Dedifferentiated amniotic fluid mesenchymal stem cell (primary cell): ENCODE data around the gene ACER2.
"Not testable (repeated sequence)": the region's sequence is repeated elsewhere in the genome, so short reads cannot be mapped to it uniquely, and the experiment has no call there.

Experiments used
- DNase-seq: peaks from one replicate; pipeline ENCODE4 v3.0.0-alpha.2; 2016; ENCODE audit errors: extremely low spot score

ACER2 gene

DNA sequence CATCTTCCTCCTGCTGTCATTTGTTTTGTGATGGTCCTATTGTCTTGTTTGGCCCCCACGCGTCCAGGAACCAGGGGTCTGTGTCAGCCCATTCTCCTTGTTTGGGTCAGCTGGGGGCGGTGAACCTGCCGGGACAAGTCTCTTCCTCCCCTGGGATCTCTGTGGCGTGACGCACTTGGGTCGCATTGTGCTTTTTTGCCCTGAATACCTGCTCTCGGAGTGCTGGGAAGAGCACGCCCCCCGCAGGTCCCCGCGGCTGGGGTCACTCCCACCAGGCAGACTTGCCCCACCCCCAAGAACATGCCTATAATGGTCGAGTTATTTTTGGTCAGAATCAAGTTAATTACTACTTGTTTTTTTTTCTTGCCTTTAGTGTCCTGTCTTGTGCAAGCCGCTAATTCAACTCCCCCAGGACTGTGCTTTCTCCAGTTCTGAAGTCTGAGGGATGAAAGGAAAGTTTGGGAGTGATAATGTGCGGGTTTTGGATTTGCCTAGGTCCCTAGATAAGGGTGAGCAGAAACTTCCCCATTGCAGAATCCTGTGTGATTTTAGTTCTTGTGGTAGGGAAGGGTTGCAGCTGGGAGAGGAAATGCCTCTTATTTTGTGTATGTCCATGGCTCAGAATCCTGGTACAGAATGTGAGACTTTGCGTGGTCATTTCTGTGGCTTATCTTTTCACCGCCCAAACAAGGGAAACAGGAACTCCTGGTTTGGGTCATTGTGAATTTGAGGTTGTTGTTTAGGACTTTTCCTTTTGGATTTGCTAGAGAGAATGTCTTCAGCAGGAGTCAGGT, 789 bp downstream of the ACER2 start:
- DNase-seq, result no peak

DNA sequence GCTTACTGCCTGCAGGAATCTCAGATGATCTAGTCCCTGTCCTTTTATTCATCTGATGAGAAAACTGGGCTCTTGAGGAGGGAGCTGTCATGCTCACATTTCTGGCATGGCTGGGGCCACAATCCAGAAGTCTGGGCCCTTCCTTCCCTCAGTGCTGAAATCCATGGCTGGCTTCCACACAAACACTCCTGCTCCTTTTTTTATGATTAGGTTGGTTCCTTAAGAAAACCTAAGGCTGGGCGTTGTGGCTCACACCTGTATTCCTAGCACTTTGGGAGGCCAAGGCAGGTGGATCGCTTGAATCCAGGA, 1.3 kb downstream of the ACER2 start:
- DNase-seq, result no peak

DNA sequence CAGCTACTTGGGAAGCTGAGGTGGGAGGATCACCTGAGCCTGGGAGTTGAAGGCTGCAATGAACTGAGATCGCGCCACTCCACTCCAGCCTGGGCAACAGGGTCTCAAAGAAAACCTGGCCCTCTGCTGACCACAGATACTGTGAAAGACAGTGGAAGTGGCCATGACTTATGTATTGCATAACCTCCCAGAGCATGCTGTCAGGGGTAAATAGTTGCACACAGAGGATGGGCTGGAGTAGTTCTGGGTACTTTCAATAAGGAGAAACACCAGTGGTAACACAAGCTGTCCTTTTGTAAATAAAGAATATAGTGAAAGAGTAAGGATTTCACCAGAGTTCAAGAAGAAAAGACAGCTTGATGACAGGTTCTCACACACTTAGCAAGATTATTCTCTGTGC, 1.8 kb downstream of the ACER2 start:
- DNase-seq, result no peak

DNA sequence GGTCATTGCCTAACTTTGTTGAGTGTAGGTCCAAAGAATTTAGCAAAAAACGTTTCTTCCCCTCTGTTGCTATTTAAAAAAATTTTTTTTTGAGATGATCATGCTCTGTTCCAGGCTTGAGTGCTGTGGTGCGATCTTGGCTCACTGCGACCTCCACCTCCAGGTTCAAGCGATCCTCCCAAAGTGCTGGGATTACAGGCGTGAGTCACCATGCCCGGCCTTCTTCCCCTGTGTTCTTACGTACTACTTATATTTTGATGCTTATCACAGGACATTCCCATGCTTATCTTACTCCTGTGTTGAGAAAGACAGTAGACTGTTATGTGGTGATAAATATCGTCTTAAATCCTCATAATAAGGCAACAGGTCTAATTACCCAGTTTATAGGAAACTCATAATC, 2.5 kb downstream of the ACER2 start:
- DNase-seq, result no peak

DNA sequence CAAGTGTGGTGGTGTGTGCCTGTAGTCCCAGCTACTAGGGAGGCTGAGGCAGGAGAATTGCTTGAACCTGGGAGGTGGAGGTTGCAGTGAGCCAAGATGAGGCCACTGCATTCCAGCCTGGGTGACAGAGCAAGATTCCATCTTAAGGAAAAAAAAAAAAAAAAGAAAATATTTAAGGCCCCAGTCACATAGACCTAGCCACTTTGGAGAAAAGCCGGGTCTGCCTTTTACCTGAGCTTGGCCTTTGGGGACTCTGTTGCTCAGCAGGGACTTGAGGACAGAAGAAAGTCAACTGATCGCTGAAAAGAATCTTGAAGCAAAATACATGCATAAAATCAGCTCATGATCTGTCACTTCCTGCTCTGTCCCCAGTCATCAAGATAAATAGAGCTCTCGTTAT, 4.6 kb downstream of the ACER2 start:
- DNase-seq, result not testable (repeated sequence)

DNA sequence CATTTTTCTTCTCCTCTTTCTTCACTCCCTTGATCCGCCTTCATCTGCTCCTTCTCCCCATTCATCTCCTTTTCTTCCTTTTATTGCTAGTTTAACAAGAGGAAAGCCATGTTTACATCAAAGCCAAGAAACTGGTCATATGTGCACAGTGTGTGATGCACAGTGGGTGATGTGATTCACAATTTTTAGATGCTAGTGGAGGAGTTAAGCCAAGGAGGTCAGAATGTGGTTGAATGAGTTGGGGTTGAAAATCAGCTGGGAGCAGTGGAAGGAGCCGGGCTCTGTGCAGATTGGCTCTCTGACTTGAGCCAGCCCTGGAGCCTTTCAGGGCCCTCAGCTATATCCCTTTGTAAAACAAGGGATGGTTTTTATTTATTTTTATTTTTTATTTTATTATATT, 7.3 kb downstream of the ACER2 start:
- DNase-seq, result no peak

DNA sequence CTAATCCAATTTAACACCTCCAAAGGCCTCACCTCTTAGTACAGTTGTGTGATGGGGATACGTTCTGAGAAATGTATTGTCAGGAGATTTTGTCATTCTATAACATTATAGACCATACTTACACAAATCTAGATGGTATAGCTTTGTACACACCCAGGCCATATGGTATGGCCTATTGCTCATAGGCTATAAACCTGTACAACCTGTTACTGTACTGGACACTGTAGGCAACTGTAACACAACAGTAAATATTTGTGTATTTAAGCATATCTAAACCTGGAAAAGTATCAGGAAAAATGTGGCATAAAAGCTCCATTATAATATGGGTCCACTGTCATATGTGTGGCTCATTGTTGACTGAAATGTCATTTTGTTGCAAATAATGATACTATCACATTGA, 12.1 kb downstream of the ACER2 start:
- no peak for DNase-seq

DNA sequence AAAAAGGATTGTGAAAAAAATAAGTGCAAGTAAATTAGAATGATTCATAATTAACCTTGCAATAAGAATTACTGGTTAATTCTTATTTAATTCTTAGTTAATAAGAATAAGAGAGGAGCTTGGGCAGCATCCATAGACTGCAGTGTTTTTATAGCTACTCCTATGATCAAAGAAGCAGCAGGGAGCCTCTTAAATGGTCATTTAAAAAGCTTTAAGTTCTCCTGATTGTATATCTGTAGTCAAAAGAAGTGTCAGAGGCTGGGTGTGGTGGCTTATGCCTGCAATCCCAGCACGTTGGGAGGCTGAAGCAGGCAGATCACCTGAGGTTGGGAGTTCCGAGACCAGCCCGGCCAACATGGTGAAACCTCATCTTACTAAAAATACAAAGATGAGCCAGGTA, 14.4 kb downstream of the ACER2 start:
- DNase-seq, result no peak

DNA sequence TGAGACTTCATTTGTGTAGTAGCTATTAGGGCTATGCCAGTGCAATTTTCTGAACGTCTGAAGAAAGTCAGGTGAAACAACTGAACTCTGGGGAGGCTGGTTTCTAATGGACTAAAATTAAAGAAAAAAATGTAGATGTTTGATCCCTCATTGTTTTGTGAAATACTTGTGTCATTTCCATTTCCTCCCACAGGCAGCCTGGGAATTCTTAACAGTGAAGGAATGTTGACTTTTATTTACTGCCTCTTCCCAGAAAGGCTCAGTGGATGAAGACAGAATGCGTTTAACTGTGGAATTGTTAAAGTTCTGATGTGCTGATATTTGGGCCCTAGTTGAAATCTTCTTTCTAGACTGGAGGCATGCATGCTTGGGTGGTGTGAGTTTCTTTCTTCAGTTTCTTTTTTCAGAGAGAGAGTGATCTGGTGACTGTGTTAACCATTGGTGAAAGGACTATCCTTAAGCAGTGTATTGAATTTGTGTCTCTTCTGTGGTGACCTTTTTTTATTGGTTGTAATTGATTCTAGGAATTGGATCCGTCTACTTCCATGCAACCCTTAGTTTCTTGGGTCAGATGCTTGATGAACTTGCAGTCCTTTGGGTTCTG, 15.5 kb downstream of the ACER2 start:
- DNase-seq, result no peak

DNA sequence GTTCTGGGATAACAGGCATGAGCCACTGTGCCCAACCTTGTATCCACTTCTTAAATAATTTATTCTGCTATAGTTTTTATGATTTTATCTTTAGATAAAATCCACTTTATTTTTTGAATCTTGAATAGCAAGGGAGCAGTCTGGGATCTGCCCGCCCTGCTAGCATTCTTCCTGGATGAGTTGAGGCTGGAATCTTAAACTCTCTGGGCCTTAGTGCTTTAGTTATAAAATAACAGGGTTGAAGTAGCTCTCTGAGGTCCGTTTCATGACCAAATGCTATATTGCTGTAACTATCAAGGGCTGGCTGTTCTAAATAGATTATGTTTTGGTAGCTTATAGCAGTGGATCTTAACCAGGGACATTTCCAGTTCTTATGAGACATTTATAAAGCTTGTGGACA, 20.8 kb downstream of the ACER2 start:
- DNase-seq, result no peak

DNA sequence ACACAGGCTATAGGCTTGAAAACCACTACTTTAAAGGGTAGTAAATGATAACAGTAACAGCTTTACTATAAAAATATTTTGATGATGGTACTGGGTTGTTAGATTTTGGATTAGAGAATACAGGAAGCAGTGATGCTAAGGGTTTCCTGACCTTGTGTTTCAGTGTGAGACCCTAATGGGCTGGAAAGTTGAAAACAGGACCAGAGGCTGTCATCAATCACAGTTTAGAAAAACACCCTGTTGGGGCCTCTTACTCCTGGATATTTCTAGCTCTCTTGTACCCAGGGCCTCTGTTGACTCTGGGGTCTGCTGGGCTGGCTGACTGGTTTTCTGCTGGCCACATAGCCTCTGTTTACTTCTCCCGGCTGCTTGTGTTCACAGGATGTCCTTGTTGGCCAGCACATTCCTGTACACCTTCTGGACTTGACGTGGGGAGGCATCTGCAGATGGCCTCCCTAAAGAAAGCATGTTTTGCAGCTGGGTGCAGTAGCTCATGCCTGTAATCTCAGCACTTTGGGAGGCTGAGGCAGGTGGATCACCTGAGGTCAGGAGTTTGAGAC, 21.5 kb downstream of the ACER2 start:
- DNase-seq, result no peak

DNA sequence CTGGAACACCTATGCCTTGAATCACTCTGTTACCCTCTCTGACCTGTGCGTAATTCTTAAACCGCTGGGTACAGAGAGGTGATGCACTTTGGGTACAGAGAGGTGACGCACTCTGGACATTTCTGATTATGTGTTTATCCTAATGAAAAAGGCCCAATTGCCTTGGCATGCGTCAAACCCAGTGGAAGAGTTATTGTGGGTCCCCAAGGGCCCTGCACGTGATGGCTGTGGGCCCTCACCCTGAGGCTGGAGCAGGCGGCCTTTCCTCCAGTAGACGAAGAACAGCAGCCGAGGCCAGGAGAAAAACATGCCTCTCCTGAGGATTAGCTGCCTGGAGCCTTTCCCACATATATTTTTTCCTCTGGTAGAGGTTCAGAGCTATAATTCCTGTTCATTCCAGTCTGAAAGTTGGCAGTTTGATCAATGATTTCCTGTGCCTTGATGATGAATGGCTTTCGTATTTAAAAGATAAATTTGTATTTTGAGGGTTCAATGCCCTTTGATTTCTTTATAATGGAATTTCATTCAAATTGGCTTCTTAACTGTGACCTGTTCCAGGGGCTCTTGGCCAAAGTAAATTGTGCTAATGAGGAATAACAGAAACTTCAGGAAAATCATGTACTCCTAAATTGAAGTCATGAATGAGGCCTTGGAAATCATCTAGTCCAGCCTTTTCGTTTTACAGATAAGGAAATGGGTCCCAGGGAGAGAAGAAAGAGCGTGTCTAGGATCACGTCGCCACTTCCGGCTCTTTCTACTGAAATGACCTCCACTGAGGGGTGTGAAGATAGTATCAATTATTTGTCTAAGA, 22.8 kb downstream of the ACER2 start:
- DNase-seq, result no peak

DNA sequence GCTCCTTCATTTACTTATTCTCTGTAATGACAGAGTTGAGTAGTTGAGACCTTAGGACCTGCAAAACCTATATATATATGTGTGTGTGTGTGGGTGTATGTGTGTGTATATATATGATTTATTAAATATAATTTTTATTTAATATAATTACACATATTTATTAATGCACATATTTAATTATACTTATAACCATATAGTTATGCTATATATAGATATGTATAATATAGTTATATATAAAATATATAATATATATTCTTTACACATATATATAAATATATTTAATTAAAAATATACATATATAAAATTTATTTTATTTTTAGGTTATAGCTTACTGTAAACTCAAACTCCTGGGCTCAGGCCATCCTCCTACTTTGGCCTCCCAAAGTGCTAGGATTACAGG, 23.7 kb downstream of the ACER2 start:
- DNase-seq, result no peak

DNA sequence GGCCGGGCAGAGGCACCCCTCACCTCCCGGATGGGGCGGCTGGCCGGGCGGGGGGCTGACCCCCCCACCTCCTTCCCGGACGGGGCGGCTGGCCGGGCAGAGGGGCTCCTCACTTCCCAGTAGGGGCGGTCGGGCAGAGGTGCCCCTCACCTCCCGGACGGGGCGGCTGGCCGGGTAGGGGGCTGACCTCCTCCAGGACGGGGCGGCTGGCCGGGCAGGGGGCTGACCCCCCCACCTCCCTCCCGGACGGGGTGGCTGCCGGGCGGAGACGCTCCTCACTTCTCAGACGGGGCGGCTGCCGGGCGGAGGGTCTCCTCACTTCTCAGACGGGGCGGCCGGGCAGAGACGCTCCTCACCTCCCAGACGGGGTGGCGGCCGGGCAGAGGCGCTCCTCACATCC, 24.9 kb downstream of the ACER2 start:
- DNase-seq, result not testable (repeated sequence)

DNA sequence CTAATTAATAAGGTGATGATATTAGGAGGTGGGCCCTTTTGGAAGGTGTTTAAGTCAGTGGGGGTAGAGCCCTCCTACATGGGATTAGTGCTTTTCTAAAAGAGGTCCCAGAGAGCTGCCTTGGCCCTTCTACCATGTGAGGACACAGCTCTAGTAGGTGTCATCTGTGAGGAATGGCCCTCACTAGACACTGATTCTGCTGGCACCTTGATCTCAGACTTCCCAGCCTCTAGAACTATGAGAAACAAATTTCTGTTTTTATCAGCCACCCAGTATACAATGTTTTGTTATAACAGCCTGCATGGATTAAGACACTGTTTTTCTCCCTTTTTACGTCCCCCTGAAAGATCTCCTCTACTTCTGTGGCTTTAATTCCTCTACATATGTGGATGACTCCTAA, 31.6 kb downstream of the ACER2 start:
- no peak for DNase-seq

DNA sequence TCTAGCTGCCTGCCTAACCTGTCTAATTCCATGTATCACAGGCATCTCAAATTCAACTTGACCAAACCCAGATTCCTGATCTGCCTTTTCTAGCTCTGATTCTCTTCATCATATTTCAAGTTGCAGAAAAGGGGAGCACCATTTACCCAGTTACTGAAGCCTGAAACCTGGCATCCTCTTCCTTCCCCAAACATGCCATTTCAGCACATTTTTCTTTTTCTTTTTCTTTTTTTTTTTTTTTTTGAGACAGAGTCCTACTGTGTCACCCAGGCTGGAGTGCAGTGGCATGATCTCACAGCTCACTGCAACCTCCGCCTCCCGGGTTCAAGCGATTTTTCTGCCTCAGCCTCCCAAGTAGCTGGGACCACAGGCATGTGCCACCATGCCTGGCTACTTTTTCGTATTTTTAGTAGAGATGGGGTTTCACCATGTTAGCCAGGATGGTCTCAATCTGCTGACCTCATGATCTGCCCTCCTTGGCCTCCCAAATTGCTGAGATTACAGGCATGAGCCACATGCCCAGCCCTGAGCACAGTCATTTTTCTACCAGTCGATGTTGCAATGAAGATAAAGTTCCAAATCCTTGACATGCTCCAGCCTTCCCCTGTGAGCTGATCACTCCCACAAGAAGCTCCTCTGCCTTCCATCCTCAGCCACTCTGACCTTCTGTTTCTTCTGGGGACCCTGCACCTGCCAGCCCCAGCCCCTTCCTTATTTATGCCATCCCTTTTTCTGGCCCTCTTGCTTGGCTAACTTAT, 32.2 kb downstream of the ACER2 start:
- no peak for DNase-seq

DNA sequence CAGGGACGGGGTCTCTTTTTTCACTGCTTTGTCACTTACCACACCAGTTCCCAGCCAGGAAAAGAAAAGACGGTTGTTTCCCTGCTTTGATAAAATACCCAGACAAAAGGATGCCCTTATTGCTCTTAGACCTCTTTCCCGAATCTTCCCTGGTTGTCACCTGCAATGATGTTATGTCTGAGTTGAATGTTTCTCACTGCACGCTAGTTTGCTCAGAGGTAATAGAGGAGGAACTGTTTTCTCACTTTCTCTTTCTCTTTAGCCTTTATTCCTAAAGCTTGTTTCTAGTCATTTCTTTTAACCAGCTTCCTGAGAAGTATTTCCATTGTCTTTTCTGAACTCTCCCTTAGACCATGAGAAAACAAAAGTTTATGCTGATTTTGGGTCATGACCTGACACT, 32.9 kb downstream of the ACER2 start:
- no peak for DNase-seq

DNA sequence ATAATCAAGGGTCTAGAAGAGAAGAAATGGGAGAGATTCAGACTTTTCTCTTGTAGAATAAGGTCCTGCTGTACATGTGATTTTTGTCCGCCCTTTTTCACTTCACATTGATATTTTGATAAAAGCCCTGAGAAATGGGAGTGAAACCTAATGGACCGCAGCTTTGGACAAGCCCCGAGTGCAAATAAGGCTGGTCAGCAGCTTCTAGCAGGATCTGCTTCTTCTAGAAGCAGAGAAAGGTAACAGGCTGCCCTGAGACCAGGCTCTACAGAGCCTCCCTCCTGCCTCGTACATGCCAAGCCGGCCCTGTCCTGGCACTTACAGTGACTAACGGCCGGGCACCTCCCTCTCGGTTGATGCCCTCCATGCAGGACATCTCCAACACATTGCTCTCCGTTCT, 33.4 kb downstream of the ACER2 start:
- DNase-seq, result no peak

DNA sequence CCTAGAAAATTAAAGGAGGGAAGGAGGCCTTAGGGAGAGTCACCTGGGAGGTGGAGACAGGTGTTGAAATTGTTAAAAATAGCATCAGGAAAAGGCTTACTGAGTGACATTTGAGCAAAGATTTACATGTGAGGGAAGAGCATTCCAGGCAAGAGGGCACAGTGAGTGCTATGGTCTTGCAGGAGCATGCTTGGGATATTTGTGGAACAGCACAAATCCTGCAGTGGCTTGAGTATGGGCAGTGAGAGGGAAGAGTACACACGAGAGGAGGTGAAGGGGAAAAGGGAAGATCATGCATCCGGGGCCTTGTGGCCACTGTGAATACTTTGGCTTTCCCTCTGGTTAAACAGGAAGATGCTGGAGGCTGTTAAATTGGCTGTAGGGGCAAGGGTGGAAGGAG, 36.6 kb downstream of the ACER2 start:
- no peak for DNase-seq

DNA sequence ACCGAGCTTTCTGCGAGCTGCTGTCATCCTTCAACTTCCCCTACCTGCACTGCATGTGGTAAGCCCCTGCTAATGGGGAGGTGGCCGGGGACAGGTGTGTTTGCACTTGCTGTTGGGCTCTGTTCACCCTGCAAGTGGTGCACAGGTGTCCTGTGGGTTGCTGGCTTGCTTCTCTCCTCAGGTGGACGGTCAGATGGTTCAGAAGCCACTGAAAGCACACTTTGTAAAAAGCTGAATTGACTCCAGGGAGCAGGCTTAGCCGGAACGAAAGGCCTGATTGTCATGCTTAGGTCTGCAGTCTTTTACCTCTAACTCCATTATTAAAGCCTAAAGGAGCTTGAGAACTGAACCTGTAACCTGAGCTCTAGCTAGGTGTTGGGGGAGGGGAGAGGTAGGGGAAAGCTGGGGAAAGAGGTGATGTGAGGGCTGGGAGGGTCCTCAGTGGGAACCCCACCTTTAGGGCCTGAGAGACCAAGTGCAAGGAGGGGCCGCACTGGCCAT, 37.6 kb downstream of the ACER2 start:
- DNase-seq, result no peak

DNA sequence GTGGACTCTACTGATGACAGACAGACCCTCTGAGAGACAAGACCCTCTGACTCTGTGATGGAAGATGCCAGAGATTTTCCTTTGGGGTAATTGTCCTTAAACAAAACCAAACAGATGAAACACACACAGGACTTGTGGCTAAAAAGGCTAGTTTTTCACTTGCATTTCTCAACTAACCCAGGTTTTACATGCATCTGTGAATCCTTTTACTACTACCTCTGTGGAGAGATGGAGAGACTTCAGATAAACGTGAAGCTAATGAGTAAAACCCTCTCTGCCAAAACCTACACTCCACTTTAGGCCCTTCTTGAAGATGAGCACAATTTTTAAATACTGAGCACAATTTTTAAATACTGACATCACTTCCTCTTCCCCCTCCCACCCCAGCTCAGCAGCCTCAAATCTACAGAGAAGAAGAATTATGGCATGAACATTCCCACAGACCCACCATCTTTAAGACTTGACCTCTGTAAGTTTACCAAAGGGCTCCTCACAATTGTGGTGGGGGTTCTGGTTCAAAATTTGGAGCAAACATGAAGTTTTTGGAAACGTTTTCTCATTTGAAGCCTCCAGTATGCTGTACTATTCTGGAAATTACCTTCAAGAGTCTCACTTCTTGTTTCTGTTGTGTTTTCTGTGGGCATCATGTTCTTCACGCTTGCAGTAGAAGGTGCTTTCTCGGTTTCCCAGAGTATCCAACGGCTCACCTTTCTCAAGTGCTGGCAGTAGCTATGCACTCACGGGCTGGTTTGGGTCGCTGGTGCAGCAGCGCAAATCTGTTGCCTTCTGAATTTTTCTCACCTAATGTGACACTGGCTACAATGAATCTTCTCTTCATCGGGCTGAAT, 42.7 kb downstream of the ACER2 start:
- DNase-seq, result no peak
